RWPE1 (cell line): Measurements from ENCODE around the gene RPL12.

Experiments
- CTCF ChIA-PET: fragments of 350-600 bp; sonication (Branson Sonifier 250); formaldehyde crosslinking; extraction: SDS; loops from one replicate; lab custom pipeline; 2021; lab: Yijun Ruan, JAX
- POLR2A ChIA-PET: fragments of 400-600 bp; formaldehyde crosslinking; extraction: SDS; loops from one replicate; lab custom pipeline; 2020; ENCODE audit warnings: antibody characterized with exemption; ENCODE audit not compliant: low non-redundant PET; lab: Yijun Ruan, JAX
- DNase-seq: peaks from one replicate; pipeline ENCODE4 v3.0.0; 2012; ENCODE audit warnings: low spot score
- H3K27ac ChIP-seq: fragments of 450-650 bp; 2 replicates; pipeline ENCODE4 v1.5.1; 2017
- CTCF ChIP-seq: fragments of 450-650 bp; conservative IDR thresholded peaks from 2 replicates; pipeline ENCODE4 v1.5.1; 2017; ENCODE audit warnings: low read depth, mild to moderate bottlenecking

RPL12 gene

GRCh38 chr9:127415657-127416056 is 35.5 kb downstream of the RPL12 start:
- no peak for TF ChIP-seq CTCF
- no peak overlapping the region for H3K27ac ChIP-seq
- ChIA-PET CTCF (no interaction called here), POLR2A (interaction anchor here (0.6 kb wide), 1 partner anchor 112 kb away, joined by 5 read pairs; no protein-coding TSS in a partner anchor)
- no peak for DNase-seq

GRCh38 chr9:127415141-127415540 is 36.1 kb downstream of the RPL12 start:
- no peak for DNase-seq
- no peak for TF ChIP-seq CTCF
- POLR2A ChIA-PET = interaction anchor here (0.6 kb wide), 1 partner anchor 111 kb away, joined by 5 read pairs; no protein-coding TSS in a partner anchor
- CTCF ChIA-PET = no interaction called here
- no peak overlapping the region for H3K27ac ChIP-seq

GRCh38 chr9:127411122-127411521 is 40.1 kb downstream of the RPL12 start:
- ChIA-PET POLR2A (no interaction called here), CTCF (no interaction called here)
- no peak for TF ChIP-seq CTCF
- H3K27ac ChIP-seq = no peak overlapping the region
- no peak for DNase-seq

- no peak for DNase-seq
- ChIA-PET POLR2A (interaction anchor here (0.7 kb wide), 1 partner anchor 521 kb away, joined by 6 read pairs; no protein-coding TSS in a partner anchor), CTCF (interaction anchor here (0.8 to 1.3 kb wide), 2 partner anchors 8 to 11 kb away, joined by 3 to 6 read pairs; partner anchors contain the start of gene SLC2A8)
- peak overlapping the region; percentile 40 for H3K27ac ChIP-seq
- TF ChIP-seq CTCF = no peak
Observed at GRCh38 chr9:127407492-127407843, 43.7 kb downstream of the RPL12 start.

GRCh38 chr9:127406799-127407491 is 44.3 kb downstream of the RPL12 start:
- no peak for DNase-seq
- ChIA-PET POLR2A (no interaction called here), CTCF (interaction anchor here (0.8 to 1.3 kb wide), 3 partner anchors 8 to 69 kb away, joined by 3 to 7 read pairs (median 6); partner anchors contain the start of gene SLC2A8)
- TF ChIP-seq CTCF = no peak
- peak overlapping the region; percentile 40 for H3K27ac ChIP-seq

- TF ChIP-seq CTCF = no peak
- DNase-seq = no peak
- H3K27ac ChIP-seq = 0 out of 2 replicates have a peak overlapping the region, but pooled peaks have one; percentile 0
- CTCF ChIA-PET = interaction anchor here (0.6 to 1.2 kb wide), 4 partner anchors 27 to 119 kb away, joined by 3 to 7 read pairs (median 4); no protein-coding TSS in a partner anchor
- POLR2A ChIA-PET = no interaction called here
Observed at GRCh38 chr9:127405344-127406125, 45.7 kb downstream of the RPL12 start.
